GM21723 (cell line): ENCODE data around the gene YPEL4.

Experiments used
- ATAC-seq: cut with Tn5 transposase; IDR thresholded peaks from one replicate; pipeline ENCODE4 v1.9.1; 2021; ENCODE audit warnings: mild to moderate bottlenecking, moderate library complexity; ENCODE audit not compliant: unreplicated experiment

Gene YPEL4

GRCh38 chr11:57596266-57596885 is 53.3 kb downstream of the YPEL4 start:
- no peak for ATAC-seq
